Esophagus muscularis mucosa (tissue), 4 donors: ENCODE results near the gene MAP3K1. TPM values are rescaled to one million over a fixed set of nuclear protein-coding genes. Genes with fewer than 3 reads are reported as not detected.

Experiments
- DNase-seq: peaks from one replicate; pipeline ENCODE4 v3.0.0-alpha.2; 2017; ENCODE audit errors: extremely low spot score
- H3K27ac ChIP-seq, 4 donors: fragments of 200-600 bp; sonication (generic); replicated peaks in 1 of 4; 1 replicate in 3 of 4; 2 replicates in 1 of 4; pipeline ENCODE4 v1.5.1; 2016 to 2019; ENCODE audit warnings: mild to moderate bottlenecking in 1 of 4
- H3K27me3 ChIP-seq, 4 donors: fragments of 200-600 bp; sonication (generic); one replicate each; pipeline versions ENCODE4 v1.5.1 to v1.6.0; 2016 to 2019
- H3K36me3 ChIP-seq, 4 donors: fragments of 200-600 bp; sonication (generic); one replicate each; pipeline ENCODE4 v1.5.1; 2016 to 2019
- H3K4me1 ChIP-seq, 4 donors: fragments of 200-600 bp; sonication (generic); one replicate each; pipeline ENCODE4 v1.5.1; 2016 to 2019
- H3K4me3 ChIP-seq, 4 donors: fragments of 200-600 bp; sonication (generic); 1 replicate in 2 of 4; 2 replicates in 2 of 4; pipeline ENCODE4 v1.5.1; 2016 to 2019; ENCODE audit warnings: mild to moderate bottlenecking in 4 of 4, moderate library complexity in 1 of 4
- H3K9me3 ChIP-seq, 4 donors: fragments of 200-600 bp; sonication (generic); 1 replicate in 3 of 4; 2 replicates in 1 of 4; pipeline ENCODE4 v1.5.1; 2016 to 2019
- EP300 ChIP-seq: sonication (generic); formaldehyde crosslinking; IDR thresholded peaks from one replicate; pipeline ENCODE4 v1.6.1; 2017; ENCODE audit warnings: antibody characterized with exemption
- POLR2A ChIP-seq: fragments of 450-650 bp; IDR thresholded peaks from one replicate; pipeline ENCODE4 v1.6.1; 2017; ENCODE audit warnings: antibody characterized with exemption, moderate library complexity, mild to moderate bottlenecking, low read depth
- POLR2AphosphoS5 ChIP-seq, 2 donors: sonication (generic); formaldehyde crosslinking; IDR thresholded peaks; one replicate each; pipeline ENCODE4 v1.6.1; 2017; ENCODE audit warnings: antibody characterized with exemption in 2 of 2
- WGBS: methylation state at CpG from one replicate; pipeline ENCODE4 v1.1.5; 2018; 5-methylcytosine and 5-hydroxymethylcytosine counted together
- intact Hi-C: fragments of 100-400 bp; cut with DNase I; formaldehyde crosslinking; loops from one replicate; pipeline ENCODE4 v1.15.1; 2023
- total RNA-seq, 4 donors: library from RNA; depleted of rRNA; stranded (reverse); fragments of >200 nt; gene quantifications; one replicate each; pipeline versions ENCODE4 v1.1.0 to v1.2.1, GENCODE V29; 2016
- TF ChIP-seq, protein P1 (sequence below), 3 experiments: fragments of 200-600 bp in 2 of 3; fragments of 450-650 bp in 1 of 3; sonication (generic) in 2 of 3; IDR thresholded peaks; one replicate each; pipeline ENCODE4 v1.5.1; 2017 to 2019; ENCODE audit warnings: antibody characterized with exemption in 3 of 3, mild to moderate bottlenecking in 2 of 3, moderate library complexity in 1 of 3

MAP3K1 gene
- total RNA-seq, 4 donors from 2014 or later, result 7.2 to 12.3 (median 8.8) TPM

DNA sequence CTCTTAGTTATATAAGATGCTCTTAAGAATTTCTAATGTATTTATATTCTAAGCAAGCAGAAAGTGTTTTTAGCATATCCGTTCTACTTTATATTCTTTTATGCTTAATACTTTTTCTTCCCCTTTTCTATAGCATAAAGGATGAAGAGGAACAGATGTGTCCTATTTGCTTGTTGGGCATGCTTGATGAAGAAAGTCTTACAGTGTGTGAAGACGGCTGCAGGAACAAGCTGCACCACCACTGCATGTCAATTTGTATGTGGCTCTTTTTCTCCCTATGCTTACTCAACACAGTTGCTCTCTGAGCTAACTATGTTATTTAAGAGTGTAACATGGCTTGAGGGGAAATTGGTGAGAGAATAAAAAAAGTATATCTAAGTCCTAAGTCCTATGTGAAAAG is 56.4 kb downstream of the MAP3K1 start:
- no peak for DNase-seq
- H3K4me3 ChIP-seq, result no peak overlapping the region
- no peaks in the 10 kb centered on the region for H3K27me3 ChIP-seq
- H3K36me3 ChIP-seq, result peaks cover 7 to 80% (median 45%) of the 10 kb centered on the region in 4 donors
- WGBS, result 77% methylated on average over 2 of the region's 2 CpGs
- intact Hi-C loops, result no loop called here
- peaks cover 0 to 4% (median 0%) of the 10 kb centered on the region in 4 donors for H3K4me1 ChIP-seq
- H3K27ac ChIP-seq, result no peak overlapping the region
- H3K9me3 ChIP-seq, result no peaks in the 10 kb centered on the region
- TF ChIP-seq, protein P1, sequence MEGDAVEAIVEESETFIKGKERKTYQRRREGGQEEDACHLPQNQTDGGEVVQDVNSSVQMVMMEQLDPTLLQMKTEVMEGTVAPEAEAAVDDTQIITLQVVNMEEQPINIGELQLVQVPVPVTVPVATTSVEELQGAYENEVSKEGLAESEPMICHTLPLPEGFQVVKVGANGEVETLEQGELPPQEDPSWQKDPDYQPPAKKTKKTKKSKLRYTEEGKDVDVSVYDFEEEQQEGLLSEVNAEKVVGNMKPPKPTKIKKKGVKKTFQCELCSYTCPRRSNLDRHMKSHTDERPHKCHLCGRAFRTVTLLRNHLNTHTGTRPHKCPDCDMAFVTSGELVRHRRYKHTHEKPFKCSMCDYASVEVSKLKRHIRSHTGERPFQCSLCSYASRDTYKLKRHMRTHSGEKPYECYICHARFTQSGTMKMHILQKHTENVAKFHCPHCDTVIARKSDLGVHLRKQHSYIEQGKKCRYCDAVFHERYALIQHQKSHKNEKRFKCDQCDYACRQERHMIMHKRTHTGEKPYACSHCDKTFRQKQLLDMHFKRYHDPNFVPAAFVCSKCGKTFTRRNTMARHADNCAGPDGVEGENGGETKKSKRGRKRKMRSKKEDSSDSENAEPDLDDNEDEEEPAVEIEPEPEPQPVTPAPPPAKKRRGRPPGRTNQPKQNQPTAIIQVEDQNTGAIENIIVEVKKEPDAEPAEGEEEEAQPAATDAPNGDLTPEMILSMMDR (IDR thresholded peaks at IDR 0.05), result no peak
- TF ChIP-seq POLR2A (no peak), EP300 (no peak), POLR2AphosphoS5 (IDR thresholded peaks at IDR 0.05) (no peak)

DNA sequence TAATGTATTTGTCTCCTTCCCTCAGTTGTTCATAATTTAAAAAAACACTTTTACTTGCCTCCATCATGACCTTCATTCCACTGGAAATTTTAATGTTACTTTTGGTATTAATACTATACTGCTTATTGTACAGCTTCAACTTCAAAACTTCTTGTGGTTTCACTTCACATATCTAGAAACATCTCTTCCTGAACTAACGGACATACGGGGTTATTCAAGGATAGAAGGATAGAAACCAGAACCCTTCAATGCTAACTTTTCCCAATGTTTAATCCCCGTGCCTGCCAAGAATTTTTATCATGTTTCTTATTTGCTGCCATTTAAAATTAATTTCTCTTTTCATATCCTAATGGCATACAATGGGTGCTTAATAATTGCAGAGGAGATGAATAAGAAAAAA is 57.7 kb downstream of the MAP3K1 start:
- Histone ChIP-seq H3K4me1 (peaks cover 0 to 4% (median 0%) of the 10 kb centered on the region in 4 donors), H3K9me3 (no peaks in the 10 kb centered on the region), H3K27ac (no peak overlapping the region), H3K36me3 (peaks cover 7 to 80% (median 47%) of the 10 kb centered on the region in 4 donors), H3K27me3 (no peaks in the 10 kb centered on the region), H3K4me3 (no peak overlapping the region)
- no peak for DNase-seq
- intact Hi-C loops, result no loop called here
- TF ChIP-seq EP300 (no peak), POLR2A (no peak), POLR2AphosphoS5 (IDR thresholded peaks at IDR 0.05) (no peak)
- TF ChIP-seq, protein P1 (IDR thresholded peaks at IDR 0.05), result no peak
- 72% methylated on average over 3 of the region's 3 CpGs for WGBS

DNA sequence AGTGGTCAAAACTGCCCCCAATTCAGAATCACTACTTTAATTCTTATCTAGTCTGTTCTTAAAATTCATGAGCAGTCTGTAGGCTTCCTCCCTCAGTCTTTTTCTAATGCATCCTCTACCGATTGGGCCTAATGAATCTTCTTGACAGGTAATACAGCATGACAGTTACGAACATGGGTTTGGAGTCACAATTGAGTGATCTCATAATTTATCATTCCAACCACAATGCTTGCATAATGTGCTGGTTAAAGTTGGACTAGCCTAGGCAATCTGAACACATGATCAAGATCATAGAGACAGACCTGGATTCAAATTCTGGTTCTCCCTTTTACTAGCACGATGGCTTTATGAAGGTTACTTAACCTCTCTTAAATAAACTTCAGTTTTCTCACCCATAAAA is 61.0 kb downstream of the MAP3K1 start:
- intact Hi-C loops, result no loop called here
- no peak for DNase-seq
- H3K27me3 ChIP-seq, result no peaks in the 10 kb centered on the region
- H3K4me3 ChIP-seq, result no peak overlapping the region
- no peak overlapping the region for H3K27ac ChIP-seq
- peaks cover 15 to 91% (median 58%) of the 10 kb centered on the region in 4 donors for H3K36me3 ChIP-seq
- no peaks in the 10 kb centered on the region for H3K9me3 ChIP-seq
- WGBS, result 78% methylated on average over 3 of the region's 3 CpGs
- TF ChIP-seq EP300 (no peak), POLR2AphosphoS5 (IDR thresholded peaks at IDR 0.05) (no peak), POLR2A (no peak)
- TF ChIP-seq, protein P1 (IDR thresholded peaks at IDR 0.05), result no peak
- H3K4me1 ChIP-seq, result peaks cover 0 to 4% (median 0%) of the 10 kb centered on the region in 4 donors

DNA sequence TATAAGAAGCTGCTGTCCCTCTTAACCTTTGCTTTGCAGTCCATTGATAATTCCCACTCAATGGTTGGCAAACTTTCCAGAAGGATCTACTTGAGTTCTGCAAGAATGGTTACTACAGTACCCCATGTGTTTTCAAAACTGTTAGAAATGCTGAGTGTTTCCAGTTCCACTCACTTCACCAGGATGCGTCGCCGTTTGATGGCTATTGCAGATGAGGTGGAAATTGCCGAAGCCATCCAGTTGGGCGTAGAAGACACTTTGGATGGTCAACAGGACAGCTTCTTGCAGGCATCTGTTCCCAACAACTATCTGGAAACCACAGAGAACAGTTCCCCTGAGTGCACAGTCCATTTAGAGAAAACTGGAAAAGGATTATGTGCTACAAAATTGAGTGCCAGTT is 66.2 kb downstream of the MAP3K1 start:
- TF ChIP-seq, protein P1 (IDR thresholded peaks at IDR 0.05), result no peak
- TF ChIP-seq POLR2A (no peak), POLR2AphosphoS5 (IDR thresholded peaks at IDR 0.05) (no peak), EP300 (no peak)
- no peaks in the 10 kb centered on the region for H3K4me1 ChIP-seq
- DNase-seq, result no peak
- peaks cover 34 to 95% (median 71%) of the 10 kb centered on the region in 4 donors for H3K36me3 ChIP-seq
- no peak overlapping the region for H3K27ac ChIP-seq
- no peaks in the 10 kb centered on the region for H3K27me3 ChIP-seq
- intact Hi-C loops, result no loop called here
- H3K4me3 ChIP-seq, result no peak overlapping the region
- WGBS, result 100% methylated on average over 4 of the region's 5 CpGs
- H3K9me3 ChIP-seq, result no peaks in the 10 kb centered on the region

DNA sequence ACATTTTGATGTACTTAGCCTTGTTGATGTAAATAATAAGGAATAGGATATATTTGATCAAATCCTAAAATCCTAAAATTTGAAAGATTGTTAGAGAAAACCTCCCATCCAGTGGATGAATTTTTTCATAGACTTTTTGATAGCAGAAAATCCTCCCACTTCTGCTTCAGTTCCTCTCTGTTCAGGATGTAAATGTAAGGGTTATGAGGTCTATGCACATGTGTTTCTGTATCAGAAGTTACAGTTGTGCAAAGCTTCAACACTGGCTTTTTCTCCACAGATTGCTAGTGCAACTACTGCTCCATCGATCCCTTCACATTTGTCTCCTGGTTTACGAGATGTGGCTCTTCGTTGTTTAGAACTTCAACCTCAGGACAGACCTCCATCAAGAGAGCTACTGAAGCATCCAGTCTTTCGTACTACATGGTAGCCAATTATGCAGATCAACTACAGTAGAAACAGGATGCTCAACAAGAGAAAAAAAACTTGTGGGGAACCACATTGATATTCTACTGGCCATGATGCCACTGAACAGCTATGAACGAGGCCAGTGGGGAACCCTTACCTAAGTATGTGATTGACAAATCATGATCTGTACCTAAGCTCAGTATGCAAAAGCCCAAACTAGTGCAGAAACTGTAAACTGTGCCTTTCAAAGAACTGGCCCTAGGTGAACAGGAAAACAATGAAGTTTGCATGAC is 78.1 kb downstream of the MAP3K1 start:
- Histone ChIP-seq H3K9me3 (no peaks in the 10 kb centered on the region), H3K36me3 (peaks cover 6 to 54% (median 39%) of the 10 kb centered on the region in 4 donors), H3K27ac (no peak overlapping the region), H3K4me3 (no peak overlapping the region), H3K27me3 (no peaks in the 10 kb centered on the region), H3K4me1 (no peaks in the 10 kb centered on the region)
- intact Hi-C loops, result no loop called here
- TF ChIP-seq POLR2A (no peak), POLR2AphosphoS5 (IDR thresholded peaks at IDR 0.05) (no peak), EP300 (no peak)
- TF ChIP-seq, protein P1 (IDR thresholded peaks at IDR 0.05), result no peak
- no peak for DNase-seq
- 97% methylated on average over 5 of the region's 5 CpGs for WGBS
